Measurements from ENCODE around the gene GNB4. TPM values are rescaled to one million over a fixed set of nuclear protein-coding genes. Genes with fewer than 3 reads are reported as not detected.

GNB4 gene
- total and polyA plus RNA-seq, 2 experiments from 2014 or later, result 9.0 to 26.0 TPM

DNA sequence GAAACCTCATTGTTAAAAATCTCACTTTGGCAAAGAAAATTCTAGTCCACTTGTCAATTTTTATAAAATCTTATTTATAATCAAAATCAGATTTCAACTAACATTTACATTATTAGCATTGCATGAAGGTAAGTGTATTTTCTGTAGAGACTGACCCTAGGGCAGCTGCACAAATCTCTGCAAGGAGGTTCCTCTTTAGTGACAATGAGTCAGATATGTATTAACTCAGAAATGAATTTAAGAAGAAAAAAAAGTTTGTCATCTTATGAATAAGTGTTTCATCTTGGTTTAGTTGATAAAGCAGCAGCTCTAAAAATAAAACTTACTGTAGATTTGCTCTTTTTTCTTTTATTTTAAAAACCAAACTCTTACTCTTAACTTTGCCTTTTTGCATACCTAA, 9.0 kb upstream of the GNB4 start:
- Histone ChIP-seq H3K4me1 (ENCODE audit: insufficient read depth) (no peaks in the 10 kb centered on the region), H3K4me2 (no peak overlapping the region), H3K79me2 (no peaks in the 10 kb centered on the region), H3K36me3 (replicated peaks; ENCODE audit: insufficient read depth, low read depth) (no peaks in the 10 kb centered on the region), H3K4me3 (no peak overlapping the region), H3K27me3 (no peaks in the 10 kb centered on the region), H4K20me1 (ENCODE audit: insufficient read depth, poor library complexity, severe bottlenecking) (no peaks in the 10 kb centered on the region), H3K9me2 (replicated peaks; ENCODE audit: insufficient read depth) (no peaks in the 10 kb centered on the region), H2AFZ (no peak overlapping the region), H3K27ac (no peak overlapping the region), H3K9me3 (ENCODE audit: low read depth) (no peaks in the 10 kb centered on the region)
- DNase-seq (ENCODE audit: low spot score), result no peak
- TF ChIP-seq EZH2phosphoT487 (IDR thresholded peaks at IDR 0.05; ENCODE audit: low read depth, severe bottlenecking, unreplicated experiment) (no peak), EZH2 (IDR thresholded peaks at IDR 0.05; ENCODE audit: borderline replicate concordance) (no peak)
- TF ChIP-seq, protein P1, sequence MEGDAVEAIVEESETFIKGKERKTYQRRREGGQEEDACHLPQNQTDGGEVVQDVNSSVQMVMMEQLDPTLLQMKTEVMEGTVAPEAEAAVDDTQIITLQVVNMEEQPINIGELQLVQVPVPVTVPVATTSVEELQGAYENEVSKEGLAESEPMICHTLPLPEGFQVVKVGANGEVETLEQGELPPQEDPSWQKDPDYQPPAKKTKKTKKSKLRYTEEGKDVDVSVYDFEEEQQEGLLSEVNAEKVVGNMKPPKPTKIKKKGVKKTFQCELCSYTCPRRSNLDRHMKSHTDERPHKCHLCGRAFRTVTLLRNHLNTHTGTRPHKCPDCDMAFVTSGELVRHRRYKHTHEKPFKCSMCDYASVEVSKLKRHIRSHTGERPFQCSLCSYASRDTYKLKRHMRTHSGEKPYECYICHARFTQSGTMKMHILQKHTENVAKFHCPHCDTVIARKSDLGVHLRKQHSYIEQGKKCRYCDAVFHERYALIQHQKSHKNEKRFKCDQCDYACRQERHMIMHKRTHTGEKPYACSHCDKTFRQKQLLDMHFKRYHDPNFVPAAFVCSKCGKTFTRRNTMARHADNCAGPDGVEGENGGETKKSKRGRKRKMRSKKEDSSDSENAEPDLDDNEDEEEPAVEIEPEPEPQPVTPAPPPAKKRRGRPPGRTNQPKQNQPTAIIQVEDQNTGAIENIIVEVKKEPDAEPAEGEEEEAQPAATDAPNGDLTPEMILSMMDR (IDR thresholded peaks at IDR 0.05; ENCODE audit: poor library complexity), result no peak

DNA sequence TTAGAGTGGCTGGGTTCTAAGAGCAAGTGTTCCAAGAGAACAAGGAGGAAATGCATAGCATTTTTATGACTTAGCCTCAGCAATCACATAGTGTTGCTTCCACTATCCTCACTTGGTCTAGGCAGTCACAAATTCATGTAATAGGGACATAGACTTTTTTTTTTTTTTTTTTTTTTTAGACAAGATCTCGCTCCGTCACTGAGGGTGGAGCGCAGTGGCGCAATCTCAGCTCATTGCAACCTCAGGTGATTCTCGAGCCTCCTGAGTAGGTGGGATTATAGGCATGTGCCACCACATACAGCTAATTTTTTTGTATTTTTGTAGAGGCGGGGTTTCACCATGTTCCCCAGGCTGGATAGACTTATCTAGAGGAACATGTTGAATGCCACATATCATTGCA, 4.7 kb upstream of the GNB4 start:
- no peaks in the 10 kb centered on the region for H3K9me3 ChIP-seq (ENCODE audit: low read depth)
- WGBS (ENCODE audit: low lambda C conversion rate, missing lambda C conversion rate), result 96% methylated on average over 6 of the region's 6 CpGs
- no peaks in the 10 kb centered on the region for H4K20me1 ChIP-seq (ENCODE audit: insufficient read depth, poor library complexity, severe bottlenecking)
- no peak for DNase-seq (ENCODE audit: low spot score)
- H2AFZ ChIP-seq, result no peak overlapping the region
- no peaks in the 10 kb centered on the region for H3K4me1 ChIP-seq (ENCODE audit: insufficient read depth)
- no peak overlapping the region for H3K4me3 ChIP-seq
- TF ChIP-seq EZH2 (IDR thresholded peaks at IDR 0.05; ENCODE audit: borderline replicate concordance), result no peak
- TF ChIP-seq EZH2phosphoT487 (IDR thresholded peaks at IDR 0.05; ENCODE audit: low read depth, severe bottlenecking, unreplicated experiment), result no peak
- peaks cover 11% of the 10 kb centered on the region for H3K27me3 ChIP-seq
- H3K27ac ChIP-seq, result no peak overlapping the region
- no peaks in the 10 kb centered on the region for H3K79me2 ChIP-seq
- H3K36me3 ChIP-seq (replicated peaks; ENCODE audit: insufficient read depth, low read depth), result no peaks in the 10 kb centered on the region
- no peaks in the 10 kb centered on the region for H3K9me2 ChIP-seq (replicated peaks; ENCODE audit: insufficient read depth)
- no peak overlapping the region for H3K4me2 ChIP-seq

DNA sequence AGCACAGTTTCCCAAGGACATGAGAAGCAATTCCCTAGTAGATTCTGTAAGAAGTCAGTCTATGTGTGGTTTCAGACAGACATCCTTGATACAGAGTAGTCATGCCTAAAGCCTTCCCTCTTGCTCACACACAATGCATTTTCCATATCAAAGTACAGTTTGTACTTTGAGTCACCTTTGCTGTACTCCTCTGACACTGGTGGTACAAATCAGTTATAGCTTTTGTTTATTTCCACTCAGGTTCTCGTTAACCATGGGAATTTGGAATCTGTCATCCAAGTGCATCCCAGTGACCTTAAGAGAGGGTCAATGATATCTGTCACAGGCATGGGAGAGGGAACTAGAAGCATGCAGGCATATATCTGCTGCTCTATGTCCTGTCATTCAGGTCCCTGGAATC, 3.6 kb upstream of the GNB4 start:
- no peaks in the 10 kb centered on the region for H3K36me3 ChIP-seq (replicated peaks; ENCODE audit: insufficient read depth, low read depth)

DNA sequence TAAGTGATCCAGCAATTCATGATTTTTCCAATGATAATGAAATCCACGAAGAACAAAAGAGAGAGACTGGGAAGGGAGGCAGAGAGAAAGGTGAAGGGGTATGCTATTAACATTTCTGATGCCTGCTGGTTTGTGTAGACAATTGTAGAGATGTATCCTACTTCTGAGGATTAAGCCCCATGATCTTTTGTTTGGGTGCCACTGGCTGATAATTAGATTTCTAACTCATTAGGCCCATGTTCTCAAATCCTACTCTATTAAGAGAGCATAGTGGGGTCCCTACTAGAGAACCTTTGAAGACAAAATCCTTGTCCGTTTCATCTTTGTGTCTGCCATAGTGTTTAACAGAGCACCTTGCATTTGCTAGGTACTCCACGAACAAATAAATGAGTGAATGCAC, 2.7 kb upstream of the GNB4 start:
- TF ChIP-seq EZH2 (IDR thresholded peaks at IDR 0.05; ENCODE audit: borderline replicate concordance), result no peak
- TF ChIP-seq EZH2phosphoT487 (IDR thresholded peaks at IDR 0.05; ENCODE audit: low read depth, severe bottlenecking, unreplicated experiment), result no peak
- TF ChIP-seq, protein P1 (IDR thresholded peaks at IDR 0.05; ENCODE audit: poor library complexity), result no peak
- Histone ChIP-seq H3K27me3 (peaks cover 11% of the 10 kb centered on the region), H2AFZ (no peak overlapping the region), H3K4me3 (no peak overlapping the region), H3K9me2 (replicated peaks; ENCODE audit: insufficient read depth) (no peaks in the 10 kb centered on the region), H3K4me2 (no peak overlapping the region), H3K9me3 (ENCODE audit: low read depth) (no peaks in the 10 kb centered on the region), H3K27ac (no peak overlapping the region), H4K20me1 (ENCODE audit: insufficient read depth, poor library complexity, severe bottlenecking) (no peaks in the 10 kb centered on the region), H3K4me1 (ENCODE audit: insufficient read depth) (no peaks in the 10 kb centered on the region), H3K36me3 (replicated peaks; ENCODE audit: insufficient read depth, low read depth) (no peaks in the 10 kb centered on the region), H3K79me2 (peaks cover 9% of the 10 kb centered on the region)
- WGBS (ENCODE audit: low lambda C conversion rate, missing lambda C conversion rate), result 60% methylated on average over 3 of the region's 3 CpGs
- no peak for DNase-seq (ENCODE audit: low spot score)

More for the DNA sequence above, 3.6 kb upstream of the GNB4 start:
- Histone ChIP-seq H3K79me2 (peaks cover under 1% of the 10 kb centered on the region), H3K9me3 (ENCODE audit: low read depth) (no peaks in the 10 kb centered on the region), H4K20me1 (ENCODE audit: insufficient read depth, poor library complexity, severe bottlenecking) (no peaks in the 10 kb centered on the region), H2AFZ (no peak overlapping the region), H3K27ac (no peak overlapping the region), H3K4me1 (ENCODE audit: insufficient read depth) (no peaks in the 10 kb centered on the region), H3K9me2 (replicated peaks; ENCODE audit: insufficient read depth) (no peaks in the 10 kb centered on the region), H3K4me3 (no peak overlapping the region), H3K27me3 (peaks cover 11% of the 10 kb centered on the region), H3K4me2 (no peak overlapping the region)
- DNase-seq (ENCODE audit: low spot score), result no peak
- TF ChIP-seq EZH2 (IDR thresholded peaks at IDR 0.05; ENCODE audit: borderline replicate concordance) (no peak), EZH2phosphoT487 (IDR thresholded peaks at IDR 0.05; ENCODE audit: low read depth, severe bottlenecking, unreplicated experiment) (no peak)
- TF ChIP-seq, protein P1 (IDR thresholded peaks at IDR 0.05; ENCODE audit: poor library complexity), result no peak
- 48% methylated on average over 1 of the region's 1 CpG for WGBS (ENCODE audit: low lambda C conversion rate, missing lambda C conversion rate)

Data from hepatocyte (in vitro differentiated cells).